Ectodermal cell (in vitro differentiated cells): ENCODE results near the gene DDX24. TPM values are rescaled to one million over a fixed set of nuclear protein-coding genes. Genes with fewer than 3 reads are reported as not detected.
A peak's percentile ranks its signal among the peaks of the same experiment; 100 is the strongest.

Experiments
- H3K27ac ChIP-seq: 2 replicates; pipeline ENCODE4 v1.7.0; 2013; ENCODE audit warnings: mild to moderate bottlenecking, low read depth, low read length; ENCODE audit not compliant: insufficient read depth, poor library complexity, severe bottlenecking
- H3K27me3 ChIP-seq: 2 replicates; pipeline ENCODE4 v1.7.0; 2013; ENCODE audit warnings: mild to moderate bottlenecking, low read length; ENCODE audit not compliant: insufficient read depth, control insufficient read depth, poor library complexity, severe bottlenecking
- H3K36me3 ChIP-seq: one replicate; pipeline ENCODE4 v1.7.0; 2013; ENCODE audit warnings: low read length; ENCODE audit not compliant: control insufficient read depth, insufficient read depth
- H3K4me1 ChIP-seq: one replicate; pipeline ENCODE4 v1.7.0; 2013; ENCODE audit warnings: low read length; ENCODE audit not compliant: control insufficient read depth, insufficient read depth
- H3K4me3 ChIP-seq: 2 replicates; pipeline ENCODE4 v1.7.0; 2013; ENCODE audit warnings: low read depth, low read length, control low read depth; ENCODE audit not compliant: insufficient read depth
- H3K9me3 ChIP-seq: 2 replicates; pipeline ENCODE4 v1.7.0; 2013; ENCODE audit warnings: mild to moderate bottlenecking, low read length, moderate library complexity; ENCODE audit not compliant: control insufficient read depth
- WGBS, 2 experiments: methylation state at CpG; one replicate each; pipeline ENCODE4 v1.1.7; 2013; ENCODE audit warnings: missing lambda C conversion rate in 2 of 2; 5-methylcytosine and 5-hydroxymethylcytosine counted together
- polyA plus RNA-seq, 4 experiments: library from polyadenylated mRNA; stranded (reverse); fragments of 50-300 nt; gene quantifications; one replicate each; pipeline ENCODE4 v1.2.3, GENCODE V29; 2013

Gene DDX24, protein sequence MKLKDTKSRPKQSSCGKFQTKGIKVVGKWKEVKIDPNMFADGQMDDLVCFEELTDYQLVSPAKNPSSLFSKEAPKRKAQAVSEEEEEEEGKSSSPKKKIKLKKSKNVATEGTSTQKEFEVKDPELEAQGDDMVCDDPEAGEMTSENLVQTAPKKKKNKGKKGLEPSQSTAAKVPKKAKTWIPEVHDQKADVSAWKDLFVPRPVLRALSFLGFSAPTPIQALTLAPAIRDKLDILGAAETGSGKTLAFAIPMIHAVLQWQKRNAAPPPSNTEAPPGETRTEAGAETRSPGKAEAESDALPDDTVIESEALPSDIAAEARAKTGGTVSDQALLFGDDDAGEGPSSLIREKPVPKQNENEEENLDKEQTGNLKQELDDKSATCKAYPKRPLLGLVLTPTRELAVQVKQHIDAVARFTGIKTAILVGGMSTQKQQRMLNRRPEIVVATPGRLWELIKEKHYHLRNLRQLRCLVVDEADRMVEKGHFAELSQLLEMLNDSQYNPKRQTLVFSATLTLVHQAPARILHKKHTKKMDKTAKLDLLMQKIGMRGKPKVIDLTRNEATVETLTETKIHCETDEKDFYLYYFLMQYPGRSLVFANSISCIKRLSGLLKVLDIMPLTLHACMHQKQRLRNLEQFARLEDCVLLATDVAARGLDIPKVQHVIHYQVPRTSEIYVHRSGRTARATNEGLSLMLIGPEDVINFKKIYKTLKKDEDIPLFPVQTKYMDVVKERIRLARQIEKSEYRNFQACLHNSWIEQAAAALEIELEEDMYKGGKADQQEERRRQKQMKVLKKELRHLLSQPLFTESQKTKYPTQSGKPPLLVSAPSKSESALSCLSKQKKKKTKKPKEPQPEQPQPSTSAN
- 173 TPM for polyA plus RNA-seq (2013, experiment 1 of 4)
- 158 TPM for polyA plus RNA-seq (2013, experiment 2 of 4)
- 118 TPM for polyA plus RNA-seq (2013, experiment 3 of 4)
- 131 TPM for polyA plus RNA-seq (2013, experiment 4 of 4)

DNA sequence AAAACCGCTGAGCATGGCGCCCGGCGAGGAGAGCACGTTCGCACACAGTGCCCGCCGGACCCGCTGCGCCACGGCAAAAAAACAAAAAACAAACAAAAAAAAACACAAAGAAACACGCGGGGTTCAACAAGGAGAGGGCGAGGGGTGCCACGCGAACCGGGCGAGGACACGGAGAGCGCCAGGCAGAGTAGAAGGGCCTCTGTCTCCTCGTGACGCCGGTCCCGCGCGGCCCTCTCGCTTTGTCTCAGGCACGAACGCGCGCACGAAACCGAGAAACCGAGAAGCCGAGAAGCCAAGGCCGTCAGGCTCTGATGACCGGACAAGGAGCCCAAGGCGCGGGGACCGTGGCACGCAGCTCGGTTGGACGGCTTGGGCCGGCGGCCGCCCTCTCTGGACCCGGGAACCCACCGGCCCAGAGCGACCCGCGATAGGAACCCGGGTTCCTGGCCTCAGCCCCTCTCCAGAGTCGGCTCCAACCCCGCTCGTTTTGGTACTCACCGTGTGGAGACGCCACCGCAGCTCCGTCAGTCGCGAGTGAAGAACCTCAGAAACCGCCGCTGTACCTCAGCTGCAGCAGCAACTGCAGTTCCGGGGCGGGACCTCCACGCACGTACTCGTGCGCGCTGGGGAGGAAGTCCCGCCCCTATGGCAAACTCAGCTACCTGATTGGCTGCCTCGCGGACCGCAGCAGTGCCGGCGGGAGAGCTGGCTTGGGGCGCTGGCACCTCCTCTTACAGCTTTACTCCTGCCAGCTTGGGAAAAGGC lies at the start of gene DDX24, which contains the start of gene IFI27L1:
Gene DDX24, minus strand, starts transcription at position 582 of the 765 bp plus-strand sequence. CDS start 1,460 bp downstream, outside the sequence.
Gene IFI27L1, plus strand, starts transcription at position 690 of the 765 bp plus-strand sequence. CDS start 15,628 bp downstream, outside the sequence.
- 0% methylated on average over 77 of the region's 77 CpGs for WGBS, 2 experiments
- Histone ChIP-seq H3K27ac (peak within 1 kb of the TSS; percentile 60), H3K4me3 (peak within 1 kb of the TSS; percentile 92), H3K36me3 (peaks cover 15% of the 10 kb centered on the region), H3K4me1 (peaks cover 22% of the 10 kb centered on the region), H3K9me3 (no peaks in the 10 kb centered on the region), H3K27me3 (no peaks in the 10 kb centered on the region)

DNA sequence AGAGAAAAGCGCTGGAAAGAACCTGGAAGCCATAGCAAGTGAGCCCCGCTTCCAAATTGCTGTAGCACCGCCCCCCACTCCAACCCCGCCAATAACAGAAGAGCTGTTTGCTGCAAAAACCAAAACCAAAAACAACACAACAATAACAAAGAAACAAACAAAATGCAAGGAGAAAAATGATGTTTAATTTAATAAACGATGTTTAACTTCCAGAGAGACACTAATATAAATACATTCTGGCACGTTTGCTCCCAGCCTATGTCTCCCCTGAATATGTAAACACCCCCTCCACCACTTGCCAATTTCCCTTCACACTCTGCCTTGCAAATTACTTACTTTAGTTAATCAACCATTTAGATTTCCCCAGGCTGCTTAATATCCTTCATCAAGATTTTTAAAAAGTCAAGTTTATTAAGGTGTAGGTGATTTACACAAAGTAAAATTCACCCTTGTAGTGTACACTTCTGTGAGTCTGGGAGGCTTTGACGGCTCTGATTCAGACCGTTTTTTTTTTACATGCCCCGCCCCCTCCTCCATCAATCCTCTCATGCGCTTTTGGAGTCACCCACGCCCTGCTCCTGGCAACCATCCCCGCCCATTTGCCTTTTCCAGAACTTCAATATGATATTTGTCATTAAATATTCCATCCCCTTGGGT lies 48.9 kb upstream of the DDX24 start:
- Histone ChIP-seq H3K9me3 (no peaks in the 10 kb centered on the region), H3K27ac (peak overlapping the region; percentile 53), H3K4me3 (peak overlapping the region; percentile 53), H3K4me1 (peaks cover 3% of the 10 kb centered on the region), H3K27me3 (no peaks in the 10 kb centered on the region), H3K36me3 (no peaks in the 10 kb centered on the region)
- WGBS, 2 experiments: 2 to 3% methylated on average over 10 to 12 of the region's 12 CpGs

DNA sequence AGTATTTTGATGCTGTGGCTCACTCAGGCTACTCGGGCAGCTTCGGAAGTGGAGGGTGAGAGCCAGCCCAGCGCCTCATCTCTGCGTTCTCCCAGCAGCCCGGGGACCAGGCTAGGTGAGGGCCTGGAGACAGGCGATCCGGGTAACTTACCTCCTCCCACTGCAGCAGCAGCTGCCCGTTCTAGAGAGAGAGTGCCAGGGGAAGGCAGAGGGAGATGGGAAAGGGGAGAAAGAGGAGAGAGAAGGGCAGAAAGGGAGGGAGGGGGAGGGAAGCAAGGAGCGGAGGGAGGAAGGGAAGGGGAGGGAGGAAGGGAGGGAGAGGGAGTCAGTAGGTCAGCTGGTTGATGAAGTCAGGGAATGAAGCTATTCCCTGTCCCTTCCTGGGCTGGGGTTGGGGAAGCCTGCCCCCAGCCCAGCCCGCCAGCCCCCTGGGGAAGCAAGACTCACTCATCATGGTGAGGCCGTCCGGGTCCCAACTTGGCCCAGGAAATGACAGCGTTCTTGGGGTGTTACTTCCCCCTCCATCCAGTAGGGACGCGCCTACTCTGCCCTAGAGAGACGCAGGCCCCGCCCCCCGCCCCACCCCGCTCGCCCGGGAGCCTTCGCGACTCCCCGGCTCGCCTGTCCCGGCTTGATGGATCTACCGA lies 48.2 kb upstream of the DDX24 start, which contains the start of gene IFI27L2:
Gene IFI27L2, minus strand, starts transcription at position 494 of the 647 bp plus-strand sequence. Its CDS starts 40 bp downstream, at position 454.
- Histone ChIP-seq H3K27me3 (no peaks in the 10 kb centered on the region), H3K4me1 (peaks cover 3% of the 10 kb centered on the region), H3K9me3 (no peaks in the 10 kb centered on the region), H3K36me3 (no peaks in the 10 kb centered on the region), H3K27ac (peak within 1 kb of the TSS; percentile 53), H3K4me3 (peak within 1 kb of the TSS; percentile 53)
- 1 to 2% methylated on average over 27 of the region's 27 CpGs for WGBS, 2 experiments

DNA sequence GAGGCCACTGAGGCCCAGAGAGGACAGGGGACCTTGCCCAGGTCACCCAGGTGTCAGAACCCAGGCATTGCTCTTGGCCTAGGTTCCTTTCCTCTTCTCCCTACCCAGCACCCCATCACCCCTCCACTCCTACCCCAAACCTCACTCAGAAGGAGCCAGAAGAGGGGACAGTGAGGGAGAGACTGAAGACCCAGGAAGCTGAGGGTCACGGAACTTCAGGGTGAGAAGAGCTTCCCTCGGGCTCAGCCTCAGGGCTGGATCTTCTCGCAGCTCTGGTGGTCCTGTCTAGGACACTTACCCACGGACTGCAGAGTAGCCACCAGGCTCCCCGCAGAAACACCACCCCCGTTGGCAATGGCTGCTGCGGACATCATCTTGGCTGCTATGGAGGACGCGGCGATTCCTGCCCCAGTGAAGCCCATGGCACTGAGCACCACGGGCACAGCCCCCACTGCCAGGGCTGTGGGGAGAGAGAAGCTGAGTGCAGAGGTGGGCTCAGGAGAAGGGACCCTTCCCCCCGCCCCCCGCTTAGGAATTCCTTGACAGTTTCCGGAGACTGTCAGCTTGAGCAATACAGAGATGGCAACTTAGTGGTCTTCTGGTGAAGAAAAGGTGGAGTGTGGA lies 47.3 kb upstream of the DDX24 start:
- H3K4me3 ChIP-seq: peak overlapping the region; percentile 53
- no peak overlapping the region for H3K27ac ChIP-seq
- H3K4me1 ChIP-seq: peaks cover 3% of the 10 kb centered on the region
- no peaks in the 10 kb centered on the region for H3K27me3 ChIP-seq
- WGBS, 2 experiments: 84 to 87% methylated on average over 14 of the region's 14 CpGs
- H3K36me3 ChIP-seq: no peaks in the 10 kb centered on the region
- H3K9me3 ChIP-seq: no peaks in the 10 kb centered on the region

DNA sequence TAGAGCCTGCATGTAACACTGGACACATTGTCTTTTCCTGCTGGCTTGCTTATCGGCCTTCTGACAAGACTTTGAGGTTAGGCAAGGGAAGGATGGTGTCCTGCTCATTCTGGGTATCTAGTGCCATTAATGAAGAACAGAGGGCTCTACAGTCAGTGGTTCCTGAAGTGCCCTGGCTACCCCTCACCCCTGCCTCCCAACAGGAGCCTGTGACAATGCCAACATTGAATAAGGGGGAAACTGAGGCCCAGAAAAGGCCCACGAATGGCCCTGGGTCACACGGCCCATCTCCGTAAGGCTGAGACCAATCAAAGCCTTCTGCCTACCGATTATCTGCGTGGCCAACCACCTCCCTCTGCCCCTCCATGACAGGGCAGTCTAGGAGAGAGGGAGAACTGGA lies 46.3 kb upstream of the DDX24 start:
- peaks cover 3% of the 10 kb centered on the region for H3K4me1 ChIP-seq
- H3K4me3 ChIP-seq: no peak overlapping the region
- 96 to 97% methylated on average over 6 of the region's 6 CpGs for WGBS, 2 experiments
- no peak overlapping the region for H3K27ac ChIP-seq
- no peaks in the 10 kb centered on the region for H3K27me3 ChIP-seq
- H3K36me3 ChIP-seq: no peaks in the 10 kb centered on the region
- H3K9me3 ChIP-seq: no peaks in the 10 kb centered on the region

DNA sequence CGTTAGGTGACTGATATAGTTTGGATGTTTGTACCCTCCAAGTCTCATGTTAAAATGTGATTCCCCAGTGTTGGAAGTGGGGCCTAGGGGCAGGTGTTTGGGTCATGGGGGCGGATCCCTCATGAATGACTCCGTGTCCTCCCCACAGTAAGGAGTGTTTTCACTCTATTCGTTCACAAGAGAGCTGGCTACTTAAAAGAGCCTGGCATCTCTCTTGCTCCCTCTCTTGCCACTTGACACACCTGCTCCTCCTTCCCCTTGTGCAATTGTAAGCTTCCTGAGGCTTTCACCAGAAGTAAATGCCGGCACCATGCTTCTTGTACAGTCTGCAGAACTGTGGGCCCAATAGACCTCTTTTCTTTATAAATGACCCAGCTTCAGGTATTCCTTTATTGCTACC lies 45.8 kb upstream of the DDX24 start:
- H3K9me3 ChIP-seq: no peaks in the 10 kb centered on the region
- H3K4me3 ChIP-seq: no peak overlapping the region
- H3K36me3 ChIP-seq: no peaks in the 10 kb centered on the region
- H3K4me1 ChIP-seq: peaks cover 3% of the 10 kb centered on the region
- H3K27me3 ChIP-seq: no peaks in the 10 kb centered on the region
- WGBS, 2 experiments: 86 to 88% methylated on average over 5 of the region's 5 CpGs
- H3K27ac ChIP-seq: no peak overlapping the region

DNA sequence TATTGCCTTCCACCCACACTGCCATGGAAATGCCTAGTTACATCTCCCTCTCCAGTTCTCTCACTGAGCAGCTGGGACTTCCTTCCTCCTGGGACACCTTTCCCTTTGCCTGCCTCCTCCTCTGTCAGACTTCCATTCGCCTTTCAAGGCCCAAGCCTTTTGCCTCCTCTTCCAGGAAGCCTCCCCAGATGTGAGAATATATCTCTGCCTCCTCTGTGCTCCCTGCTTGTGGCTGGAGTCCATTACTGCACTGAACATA lies 45.3 kb upstream of the DDX24 start:
- H3K36me3 ChIP-seq: no peaks in the 10 kb centered on the region
- no peak overlapping the region for H3K27ac ChIP-seq
- peaks cover 3% of the 10 kb centered on the region for H3K4me1 ChIP-seq
- no peak overlapping the region for H3K4me3 ChIP-seq
- WGBS, 2 experiments: 78 to 79% methylated on average over 1 of the region's 1 CpG
- H3K27me3 ChIP-seq: no peaks in the 10 kb centered on the region
- H3K9me3 ChIP-seq: no peaks in the 10 kb centered on the region

DNA sequence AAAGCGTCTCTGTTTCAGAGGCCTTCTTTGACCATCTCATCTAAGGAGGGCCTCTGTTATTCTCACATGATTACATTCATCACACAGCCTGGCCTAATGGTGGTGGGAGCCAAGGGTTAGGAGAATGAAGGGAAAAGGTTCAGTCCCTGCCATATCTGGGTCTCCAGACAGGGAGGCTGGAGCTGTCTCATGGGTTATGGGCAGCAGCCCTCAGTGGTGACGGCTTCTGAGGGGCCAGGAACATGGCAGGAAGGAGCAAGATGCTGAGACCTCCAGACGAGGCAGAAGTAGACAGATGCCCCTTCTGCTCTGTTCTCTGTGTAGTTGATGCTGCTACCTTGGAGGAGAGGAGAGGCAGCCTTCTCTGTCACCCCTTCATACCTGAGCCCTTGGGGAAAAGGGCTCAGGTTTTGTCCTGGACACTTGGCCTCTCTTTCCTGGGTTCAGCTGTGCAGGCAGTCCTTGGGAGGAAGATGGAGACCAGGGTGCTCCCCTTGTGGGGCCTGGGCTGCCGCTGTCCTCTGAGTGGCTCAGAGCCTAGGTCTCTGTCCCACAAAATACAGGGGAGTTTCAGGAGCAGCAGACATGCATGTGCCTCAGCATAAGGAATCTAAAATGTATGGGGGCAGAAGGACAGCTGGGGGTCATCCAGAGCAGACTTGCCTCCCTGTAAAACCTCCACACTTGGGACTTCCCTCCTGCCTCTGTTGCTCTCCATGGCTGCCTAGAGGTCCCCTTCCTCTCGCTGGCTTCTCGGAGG lies 44.8 kb upstream of the DDX24 start:
- H3K9me3 ChIP-seq: no peaks in the 10 kb centered on the region
- no peaks in the 10 kb centered on the region for H3K27me3 ChIP-seq
- no peak overlapping the region for H3K27ac ChIP-seq
- no peaks in the 10 kb centered on the region for H3K36me3 ChIP-seq
- no peak overlapping the region for H3K4me3 ChIP-seq
- WGBS, 2 experiments: 92 to 96% methylated on average over 6 of the region's 6 CpGs
- peaks cover 3% of the 10 kb centered on the region for H3K4me1 ChIP-seq
